ENCODE data around the gene SLC6A3.

SLC6A3 gene

GRCh38 chr5:1393571-1394501, 51.4 kb downstream of the SLC6A3 start:
- Histone ChIP-seq H3K36me3 (ENCODE audit: control insufficient read depth, insufficient read depth, low read length) (no peaks in the 10 kb centered on the region), H3K4me3 (ENCODE audit: low read length) (no peak overlapping the region), H3K4me1 (ENCODE audit: control insufficient read depth, insufficient read depth, low read length) (no peaks in the 10 kb centered on the region), H3K27ac (ENCODE audit: low read length) (no peak overlapping the region), H3K27me3 (ENCODE audit: control insufficient read depth, insufficient read depth, low read length) (no peaks in the 10 kb centered on the region), H3K9me3 (ENCODE audit: control insufficient read depth, insufficient read depth, low read length) (no peaks in the 10 kb centered on the region)
- no peak for DNase-seq (ENCODE audit: low read depth, low spot score)
- no CpG with 5 or more reads among the region's 36 CpGs for WGBS (ENCODE audit: insufficient coverage, insufficient read length)

GRCh38 chr5:1392801-1393565, 52.3 kb downstream of the SLC6A3 start:
- no peak overlapping the region for H3K27ac ChIP-seq (ENCODE audit: low read length)
- no peak overlapping the region for H3K4me3 ChIP-seq (ENCODE audit: low read length)
- H3K27me3 ChIP-seq (ENCODE audit: control insufficient read depth, insufficient read depth, low read length), result no peaks in the 10 kb centered on the region
- H3K9me3 ChIP-seq (ENCODE audit: control insufficient read depth, insufficient read depth, low read length), result no peaks in the 10 kb centered on the region
- H3K4me1 ChIP-seq (ENCODE audit: control insufficient read depth, insufficient read depth, low read length), result no peaks in the 10 kb centered on the region
- H3K36me3 ChIP-seq (ENCODE audit: control insufficient read depth, insufficient read depth, low read length), result no peaks in the 10 kb centered on the region
- no CpG with 5 or more reads among the region's 22 CpGs for WGBS (ENCODE audit: insufficient coverage, insufficient read length)
- DNase-seq (ENCODE audit: low read depth, low spot score), result no peak

- no peak overlapping the region for H3K4me3 ChIP-seq (ENCODE audit: low read length)
- no peaks in the 10 kb centered on the region for H3K4me1 ChIP-seq (ENCODE audit: control insufficient read depth, insufficient read depth, low read length)
- H3K9me3 ChIP-seq (ENCODE audit: control insufficient read depth, insufficient read depth, low read length), result no peaks in the 10 kb centered on the region
- no CpG with 5 or more reads among the region's 11 CpGs for WGBS (ENCODE audit: insufficient coverage, insufficient read length)
- H3K27ac ChIP-seq (ENCODE audit: low read length), result no peak overlapping the region
- DNase-seq (ENCODE audit: low read depth, low spot score), result no peak
- no peaks in the 10 kb centered on the region for H3K36me3 ChIP-seq (ENCODE audit: control insufficient read depth, insufficient read depth, low read length)
- no peaks in the 10 kb centered on the region; the same call in 1 of the 2 replicates for H3K27me3 ChIP-seq (ENCODE audit: control insufficient read depth, insufficient read depth, low read length)
Measured at GRCh38 chr5:1392261-1392660, 53.0 kb downstream of the SLC6A3 start.

- no CpG with 5 or more reads among the region's 11 CpGs for WGBS (ENCODE audit: insufficient coverage, insufficient read length)
- Histone ChIP-seq H3K4me1 (ENCODE audit: control insufficient read depth, insufficient read depth, low read length) (no peaks in the 10 kb centered on the region), H3K36me3 (ENCODE audit: control insufficient read depth, insufficient read depth, low read length) (no peaks in the 10 kb centered on the region), H3K4me3 (ENCODE audit: low read length) (no peak overlapping the region), H3K9me3 (ENCODE audit: control insufficient read depth, insufficient read depth, low read length) (no peaks in the 10 kb centered on the region), H3K27me3 (ENCODE audit: control insufficient read depth, insufficient read depth, low read length) (peaks cover 5% of the 10 kb centered on the region; the same call in 1 of the 2 replicates), H3K27ac (ENCODE audit: low read length) (no peak overlapping the region)
- DNase-seq (ENCODE audit: low read depth, low spot score), result no peak
Measured at GRCh38 chr5:1391691-1392090, 53.5 kb downstream of the SLC6A3 start.

- Histone ChIP-seq H3K36me3 (ENCODE audit: control insufficient read depth, insufficient read depth, low read length) (no peaks in the 10 kb centered on the region), H3K4me3 (ENCODE audit: low read length) (no peak overlapping the region), H3K4me1 (ENCODE audit: control insufficient read depth, insufficient read depth, low read length) (peaks cover 3% of the 10 kb centered on the region), H3K9me3 (ENCODE audit: control insufficient read depth, insufficient read depth, low read length) (no peaks in the 10 kb centered on the region), H3K27me3 (ENCODE audit: control insufficient read depth, insufficient read depth, low read length) (peaks cover 8% of the 10 kb centered on the region; the same call in 1 of the 2 replicates), H3K27ac (ENCODE audit: low read length) (no peak overlapping the region)
- WGBS (ENCODE audit: insufficient coverage, insufficient read length), result no CpG with 5 or more reads among the region's 21 CpGs
- DNase-seq (ENCODE audit: low read depth, low spot score), result no peak
Measured at GRCh38 chr5:1390861-1391600, 54.2 kb downstream of the SLC6A3 start.

- no CpG with 5 or more reads among the region's 7 CpGs for WGBS (ENCODE audit: insufficient coverage, insufficient read length)
- peaks cover 8% of the 10 kb centered on the region; the same call in 1 of the 2 replicates for H3K27me3 ChIP-seq (ENCODE audit: control insufficient read depth, insufficient read depth, low read length)
- H3K4me3 ChIP-seq (ENCODE audit: low read length), result no peak overlapping the region
Measured at GRCh38 chr5:1390333-1390732, 54.9 kb downstream of the SLC6A3 start.

GRCh38 chr5:1388383-1388967, 56.8 kb downstream of the SLC6A3 start:
- Histone ChIP-seq H3K27ac (ENCODE audit: low read length) (no peak overlapping the region), H3K36me3 (ENCODE audit: control insufficient read depth, insufficient read depth, low read length) (no peaks in the 10 kb centered on the region), H3K9me3 (ENCODE audit: control insufficient read depth, insufficient read depth, low read length) (no peaks in the 10 kb centered on the region), H3K4me3 (ENCODE audit: low read length) (no peak overlapping the region), H3K4me1 (ENCODE audit: control insufficient read depth, insufficient read depth, low read length) (peaks cover 3% of the 10 kb centered on the region), H3K27me3 (ENCODE audit: control insufficient read depth, insufficient read depth, low read length) (peaks cover 8% of the 10 kb centered on the region; the same call in 1 of the 2 replicates)
- 100% methylated on average over 4 of the region's 4 CpGs for WGBS (ENCODE audit: insufficient coverage, insufficient read length)
- DNase-seq (ENCODE audit: low read depth, low spot score), result no peak

More at GRCh38 chr5:1390333-1390732, 54.9 kb downstream of the SLC6A3 start:
- no peaks in the 10 kb centered on the region for H3K9me3 ChIP-seq (ENCODE audit: control insufficient read depth, insufficient read depth, low read length)
- no peaks in the 10 kb centered on the region for H3K36me3 ChIP-seq (ENCODE audit: control insufficient read depth, insufficient read depth, low read length)
- no peak for DNase-seq (ENCODE audit: low read depth, low spot score)
- H3K27ac ChIP-seq (ENCODE audit: low read length), result no peak overlapping the region
- peaks cover 3% of the 10 kb centered on the region for H3K4me1 ChIP-seq (ENCODE audit: control insufficient read depth, insufficient read depth, low read length)

- WGBS (ENCODE audit: insufficient coverage, insufficient read length), result no CpG with 5 or more reads among the region's 5 CpGs
- DNase-seq (ENCODE audit: low read depth, low spot score), result no peak
Measured at GRCh38 chr5:1387876-1388275, 57.4 kb downstream of the SLC6A3 start.

GRCh38 chr5:1387059-1387755, 58.0 kb downstream of the SLC6A3 start:
- no peak for DNase-seq (ENCODE audit: low read depth, low spot score)
- no CpG with 5 or more reads among the region's 11 CpGs for WGBS (ENCODE audit: insufficient coverage, insufficient read length)
- Histone ChIP-seq H3K4me1 (ENCODE audit: control insufficient read depth, insufficient read depth, low read length) (peaks cover 3% of the 10 kb centered on the region), H3K4me3 (ENCODE audit: low read length) (no peak overlapping the region), H3K36me3 (ENCODE audit: control insufficient read depth, insufficient read depth, low read length) (no peaks in the 10 kb centered on the region), H3K27ac (ENCODE audit: low read length) (no peak overlapping the region), H3K9me3 (ENCODE audit: control insufficient read depth, insufficient read depth, low read length) (no peaks in the 10 kb centered on the region), H3K27me3 (ENCODE audit: control insufficient read depth, insufficient read depth, low read length) (peaks cover 8% of the 10 kb centered on the region; the same call in 1 of the 2 replicates)

More at GRCh38 chr5:1387876-1388275, 57.4 kb downstream of the SLC6A3 start:
- Histone ChIP-seq H3K27ac (ENCODE audit: low read length) (no peak overlapping the region), H3K4me3 (ENCODE audit: low read length) (no peak overlapping the region), H3K9me3 (ENCODE audit: control insufficient read depth, insufficient read depth, low read length) (no peaks in the 10 kb centered on the region), H3K27me3 (ENCODE audit: control insufficient read depth, insufficient read depth, low read length) (peaks cover 8% of the 10 kb centered on the region; the same call in 1 of the 2 replicates), H3K4me1 (ENCODE audit: control insufficient read depth, insufficient read depth, low read length) (peaks cover 3% of the 10 kb centered on the region), H3K36me3 (ENCODE audit: control insufficient read depth, insufficient read depth, low read length) (no peaks in the 10 kb centered on the region)
